GM23338 (cell line): ENCODE data around the gene MLST8. TPM values are rescaled to one million over a fixed set of nuclear protein-coding genes. Genes with fewer than 3 reads are reported as not detected.

ENCODE experiments used
- ATAC-seq: fragments of 200-7000 bp; cut with Tn5 transposase; 3 replicates; pipeline ENCODE4 v1.9.1; 2020
- DNase-seq: peaks from one replicate; pipeline ENCODE4 v3.0.0-alpha.2; 2015; ENCODE audit warnings: low spot score
- H2AFZ ChIP-seq: fragments of 200-600 bp; sonication (generic); 2 replicates; pipeline ENCODE4 v1.8.0; 2016; ENCODE audit warnings: antibody characterized with exemption, mild to moderate bottlenecking, moderate library complexity
- H3F3A ChIP-seq: fragments of 200-600 bp; sonication (generic); replicated peaks from 2 replicates; pipeline ENCODE4 v1.8.0; 2017; ENCODE audit warnings: antibody characterized with exemption, mixed run types, low read depth
- H3K27ac ChIP-seq: fragments of 200-600 bp; sonication (generic); 2 replicates; pipeline ENCODE4 v1.6.1; 2016; ENCODE audit warnings: low read depth
- H3K27me3 ChIP-seq: fragments of 200-600 bp; sonication (generic); 2 replicates; pipeline ENCODE4 v1.8.0; 2016; ENCODE audit warnings: mild to moderate bottlenecking, mixed run types, moderate library complexity; ENCODE audit not compliant: insufficient read depth
- H3K36me3 ChIP-seq: fragments of 200-600 bp; sonication (generic); 2 replicates; pipeline ENCODE4 v1.8.0; 2016; ENCODE audit warnings: mild to moderate bottlenecking; ENCODE audit not compliant: insufficient read depth
- H3K4me1 ChIP-seq: fragments of 200-600 bp; sonication (generic); 2 replicates; pipeline ENCODE4 v1.8.0; 2016; ENCODE audit warnings: mild to moderate bottlenecking, moderate library complexity; ENCODE audit not compliant: insufficient read depth
- H3K4me2 ChIP-seq: fragments of 200-600 bp; sonication (generic); 2 replicates; pipeline ENCODE4 v1.7.1; 2017; ENCODE audit warnings: mixed run types
- H3K4me3 ChIP-seq: fragments of 200-600 bp; sonication (generic); 2 replicates; pipeline ENCODE4 v1.6.1; 2016; ENCODE audit warnings: mixed run types
- H3K79me2 ChIP-seq: fragments of 200-600 bp; sonication (generic); replicated peaks from 2 replicates; pipeline ENCODE4 v1.8.0; 2017; ENCODE audit warnings: mild to moderate bottlenecking; ENCODE audit not compliant: insufficient read depth
- H3K9me2 ChIP-seq: fragments of 200-600 bp; sonication (generic); 2 replicates; pipeline ENCODE4 v1.8.0; 2017; ENCODE audit not compliant: insufficient read depth
- H4K20me1 ChIP-seq: fragments of 200-600 bp; sonication (generic); replicated peaks from 2 replicates; pipeline ENCODE4 v1.8.0; 2017; ENCODE audit warnings: mild to moderate bottlenecking; ENCODE audit not compliant: insufficient read depth
- H3K27ac Mint-ChIP-seq: 2 replicates; pipeline ENCODE4 v1.8.0; 2020; ENCODE audit warnings: inconsistent platforms, mild to moderate bottlenecking, moderate library complexity, mixed read lengths
- H3K27me3 Mint-ChIP-seq: 3 replicates; pipeline ENCODE4 v1.8.0; 2022; ENCODE audit warnings: low read depth, mild to moderate bottlenecking, moderate library complexity, mixed read lengths, inconsistent platforms; ENCODE audit not compliant: insufficient read depth, poor library complexity
- H3K36me3 Mint-ChIP-seq: 3 replicates; pipeline ENCODE4 v1.8.0; 2021; ENCODE audit warnings: low read depth, mild to moderate bottlenecking, inconsistent platforms, moderate library complexity, mixed read lengths
- H3K4me1 Mint-ChIP-seq: 3 replicates; pipeline ENCODE4 v1.8.0; 2020; ENCODE audit warnings: mild to moderate bottlenecking, inconsistent platforms, mixed read lengths
- H3K4me3 Mint-ChIP-seq: 3 replicates; pipeline ENCODE4 v1.8.0; 2021; ENCODE audit warnings: moderate library complexity, mild to moderate bottlenecking, inconsistent platforms, mixed read lengths
- H3K9me3 Mint-ChIP-seq: 3 replicates; pipeline ENCODE4 v1.8.0; 2020; ENCODE audit warnings: moderate library complexity, mild to moderate bottlenecking, inconsistent platforms, mixed read lengths
- CREB1 ChIP-seq: fragments of 250-450 bp; sonication (Bioruptor Pico); IDR thresholded peaks from 2 replicates; pipeline ENCODE4 v1.5.0; 2020; ENCODE audit warnings: low read depth, mild to moderate bottlenecking, moderate library complexity
- EZH2 ChIP-seq: fragments of 200-600 bp; sonication (generic); IDR thresholded peaks from one replicate; pipeline ENCODE4 v1.8.0; 2017; ENCODE audit warnings: antibody characterized with exemption, mild to moderate bottlenecking, low read depth; ENCODE audit not compliant: unreplicated experiment
- NANOG ChIP-seq: IDR thresholded peaks from 2 replicates; pipeline ENCODE4 v1.6.1; 2016; ENCODE audit warnings: antibody characterized with exemption, borderline replicate concordance
- POLR2AphosphoS5 ChIP-seq: IDR thresholded peaks from 2 replicates; pipeline ENCODE4 v1.6.1; 2016; ENCODE audit warnings: antibody characterized with exemption, low read depth
- STAT1 ChIP-seq: IDR thresholded peaks from one replicate; pipeline ENCODE4 v1.6.1; 2016; ENCODE audit warnings: antibody characterized with exemption; ENCODE audit not compliant: unreplicated experiment
- ZNF331 ChIP-seq: fragments of 250-450 bp; sonication (Bioruptor Pico); IDR thresholded peaks from 2 replicates; pipeline ENCODE4 v1.5.0; 2020; ENCODE audit warnings: low read depth, mild to moderate bottlenecking, moderate library complexity
- polyA plus RNA-seq: library from polyadenylated mRNA; unstranded; fragments of >200 nt; fragmentation: Nextera tagmentation; extraction: Ambion mirVana; gene quantifications from 2 replicates; pipeline ENCODE4 v1.2.1, GENCODE V29; 2016
- total RNA-seq: library from RNA; depleted of rRNA; stranded (reverse); fragments of >200 nt; shearing (Covaris generic); gene quantifications from 2 replicates; pipeline ENCODE4 v1.2.3, GENCODE V29; 2014
- TF ChIP-seq, protein P1 (sequence below): fragments of 250-450 bp; sonication (Bioruptor Pico); IDR thresholded peaks from 2 replicates; pipeline ENCODE4 v1.5.0; 2020; ENCODE audit warnings: mild to moderate bottlenecking, moderate library complexity

Gene MLST8
- total and polyA plus RNA-seq, 2 experiments from 2014 or later: 58.8 to 138 TPM

- H3K4me3 Mint-ChIP-seq: no peak overlapping the region
- Histone ChIP-seq H4K20me1 (no peaks in the 10 kb centered on the region; the same call in 1 of the 2 replicates), H3K9me2 (no peaks in the 10 kb centered on the region), H3K27me3 (no peaks in the 10 kb centered on the region), H3K4me1 (no peaks in the 10 kb centered on the region), H3K27ac (no peak overlapping the region), H3K4me2 (no peak overlapping the region), H3F3A (0 out of 2 replicates have a peak, but pooled peaks cover 19% of the 10 kb centered on the region), H3K79me2 (no peaks in the 10 kb centered on the region; the same call in 1 of the 2 replicates), H3K4me3 (no peak overlapping the region), H2AFZ (no peak overlapping the region), H3K36me3 (no peaks in the 10 kb centered on the region; the same call in 1 of the 2 replicates)
- ATAC-seq (no peak), DNase-seq (no peak)
- H3K9me3 Mint-ChIP-seq: no peaks in the 10 kb centered on the region
- H3K36me3 Mint-ChIP-seq: peaks cover 32% of the 10 kb centered on the region
- H3K4me1 Mint-ChIP-seq: peaks cover 2% of the 10 kb centered on the region; the same call in 1 of the 3 replicates
- TF ChIP-seq EZH2 (no peak), NANOG (no peak), POLR2AphosphoS5 (no peak), CREB1 (no peak), ZNF331 (CRISPR knock-in tag) (no peak), STAT1 (no peak)
- TF ChIP-seq, protein P1, sequence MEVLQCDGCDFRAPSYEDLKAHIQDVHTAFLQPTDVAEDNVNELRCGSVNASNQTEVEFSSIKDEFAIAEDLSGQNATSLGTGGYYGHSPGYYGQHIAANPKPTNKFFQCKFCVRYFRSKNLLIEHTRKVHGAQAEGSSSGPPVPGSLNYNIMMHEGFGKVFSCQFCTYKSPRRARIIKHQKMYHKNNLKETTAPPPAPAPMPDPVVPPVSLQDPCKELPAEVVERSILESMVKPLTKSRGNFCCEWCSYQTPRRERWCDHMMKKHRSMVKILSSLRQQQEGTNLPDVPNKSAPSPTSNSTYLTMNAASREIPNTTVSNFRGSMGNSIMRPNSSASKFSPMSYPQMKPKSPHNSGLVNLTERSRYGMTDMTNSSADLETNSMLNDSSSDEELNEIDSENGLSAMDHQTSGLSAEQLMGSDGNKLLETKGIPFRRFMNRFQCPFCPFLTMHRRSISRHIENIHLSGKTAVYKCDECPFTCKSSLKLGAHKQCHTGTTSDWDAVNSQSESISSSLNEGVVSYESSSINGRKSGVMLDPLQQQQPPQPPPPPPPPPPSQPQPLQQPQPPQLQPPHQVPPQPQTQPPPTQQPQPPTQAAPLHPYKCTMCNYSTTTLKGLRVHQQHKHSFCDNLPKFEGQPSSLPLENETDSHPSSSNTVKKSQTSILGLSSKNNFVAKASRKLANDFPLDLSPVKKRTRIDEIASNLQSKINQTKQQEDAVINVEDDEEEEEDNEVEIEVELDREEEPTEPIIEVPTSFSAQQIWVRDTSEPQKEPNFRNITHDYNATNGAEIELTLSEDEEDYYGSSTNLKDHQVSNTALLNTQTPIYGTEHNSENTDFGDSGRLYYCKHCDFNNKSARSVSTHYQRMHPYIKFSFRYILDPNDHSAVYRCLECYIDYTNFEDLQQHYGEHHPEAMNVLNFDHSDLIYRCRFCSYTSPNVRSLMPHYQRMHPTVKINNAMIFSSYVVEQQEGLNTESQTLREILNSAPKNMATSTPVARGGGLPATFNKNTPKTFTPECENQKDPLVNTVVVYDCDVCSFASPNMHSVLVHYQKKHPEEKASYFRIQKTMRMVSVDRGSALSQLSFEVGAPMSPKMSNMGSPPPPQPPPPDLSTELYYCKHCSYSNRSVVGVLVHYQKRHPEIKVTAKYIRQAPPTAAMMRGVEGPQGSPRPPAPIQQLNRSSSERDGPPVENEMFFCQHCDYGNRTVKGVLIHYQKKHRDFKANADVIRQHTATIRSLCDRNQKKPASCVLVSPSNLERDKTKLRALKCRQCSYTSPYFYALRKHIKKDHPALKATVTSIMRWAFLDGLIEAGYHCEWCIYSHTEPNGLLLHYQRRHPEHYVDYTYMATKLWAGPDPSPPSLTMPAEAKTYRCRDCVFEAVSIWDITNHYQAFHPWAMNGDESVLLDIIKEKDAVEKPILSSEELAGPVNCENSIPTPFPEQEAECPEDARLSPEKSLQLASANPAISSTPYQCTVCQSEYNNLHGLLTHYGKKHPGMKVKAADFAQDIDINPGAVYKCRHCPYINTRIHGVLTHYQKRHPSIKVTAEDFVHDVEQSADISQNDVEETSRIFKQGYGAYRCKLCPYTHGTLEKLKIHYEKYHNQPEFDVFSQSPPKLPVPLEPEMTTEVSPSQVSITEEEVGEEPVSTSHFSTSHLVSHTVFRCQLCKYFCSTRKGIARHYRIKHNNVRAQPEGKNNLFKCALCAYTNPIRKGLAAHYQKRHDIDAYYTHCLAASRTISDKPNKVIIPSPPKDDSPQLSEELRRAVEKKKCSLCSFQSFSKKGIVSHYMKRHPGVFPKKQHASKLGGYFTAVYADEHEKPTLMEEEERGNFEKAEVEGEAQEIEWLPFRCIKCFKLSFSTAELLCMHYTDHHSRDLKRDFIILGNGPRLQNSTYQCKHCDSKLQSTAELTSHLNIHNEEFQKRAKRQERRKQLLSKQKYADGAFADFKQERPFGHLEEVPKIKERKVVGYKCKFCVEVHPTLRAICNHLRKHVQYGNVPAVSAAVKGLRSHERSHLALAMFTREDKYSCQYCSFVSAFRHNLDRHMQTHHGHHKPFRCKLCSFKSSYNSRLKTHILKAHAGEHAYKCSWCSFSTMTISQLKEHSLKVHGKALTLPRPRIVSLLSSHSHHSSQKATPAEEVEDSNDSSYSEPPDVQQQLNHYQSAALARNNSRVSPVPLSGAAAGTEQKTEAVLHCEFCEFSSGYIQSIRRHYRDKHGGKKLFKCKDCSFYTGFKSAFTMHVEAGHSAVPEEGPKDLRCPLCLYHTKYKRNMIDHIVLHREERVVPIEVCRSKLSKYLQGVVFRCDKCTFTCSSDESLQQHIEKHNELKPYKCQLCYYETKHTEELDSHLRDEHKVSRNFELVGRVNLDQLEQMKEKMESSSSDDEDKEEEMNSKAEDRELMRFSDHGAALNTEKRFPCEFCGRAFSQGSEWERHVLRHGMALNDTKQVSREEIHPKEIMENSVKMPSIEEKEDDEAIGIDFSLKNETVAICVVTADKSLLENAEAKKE (CRISPR knock-in tag): no peak
- H3K27ac Mint-ChIP-seq: no peak overlapping the region
- peaks cover 14% of the 10 kb centered on the region for H3K27me3 Mint-ChIP-seq
Measured at GRCh38 chr16:2173366-2173765, 31.9 kb upstream of the MLST8 start.
